IMR-90 (cell line): ENCODE results near the gene SLC30A7. TPM values are rescaled to one million over a fixed set of nuclear protein-coding genes. Genes with fewer than 3 reads are reported as not detected.

Experiments
- ATAC-seq: fragments of 200-7000 bp; cut with Tn5 transposase; 2 replicates; pipeline ENCODE4 v1.9.1; 2020; ENCODE audit warnings: low read depth, mild to moderate bottlenecking, moderate library complexity
- BruUV-seq: library from RNA; stranded (reverse); fragments of 400-500 nt; replicated peaks from 2 replicates; lab custom pipeline; 2021; lab: Mats Ljungman, UMichigan
- CTCF ChIA-PET: fragments of 300-600 bp; formaldehyde crosslinking; extraction: SDS; loops from one replicate; lab custom pipeline; 2021; ENCODE audit warnings: antibody characterized with exemption; lab: Yijun Ruan, JAX
- POLR2A ChIA-PET: fragments of 300-600 bp; sonication (Branson Sonifier 250); formaldehyde crosslinking; loops from one replicate; lab custom pipeline; 2022; ENCODE audit warnings: antibody characterized with exemption; ENCODE audit not compliant: unreplicated experiment; lab: Charles Lee
- DNase-seq: peaks from one replicate; pipeline ENCODE4 v3.0.0; 2013
- H2AFZ ChIP-seq: replicated peaks from 2 replicates; pipeline ENCODE3; 2013; ENCODE audit warnings: low read length, mild to moderate bottlenecking; ENCODE audit not compliant: poor library complexity
- H2AK5ac ChIP-seq: 2 replicates; pipeline ENCODE4 v1.6.1; 2013; ENCODE audit warnings: low read depth, low read length, inconsistent platforms
- H2AK9ac ChIP-seq: replicated peaks from 2 replicates; pipeline ENCODE3; 2013; ENCODE audit warnings: mild to moderate bottlenecking, low read depth, low read length, moderate library complexity; ENCODE audit not compliant: poor library complexity
- H2BK120ac ChIP-seq: 2 replicates; pipeline ENCODE4 v1.6.1; 2013; ENCODE audit warnings: low read depth, low read length, inconsistent platforms
- H2BK15ac ChIP-seq: 3 replicates; pipeline ENCODE4 v1.6.1; 2013; ENCODE audit warnings: low read depth, low read length, inconsistent platforms
- H2BK20ac ChIP-seq: 2 replicates; pipeline ENCODE4 v1.6.1; 2013; ENCODE audit warnings: low read depth, mild to moderate bottlenecking, inconsistent platforms, low read length, moderate library complexity
- H2BK5ac ChIP-seq: 2 replicates; pipeline ENCODE4 v1.6.1; 2013; ENCODE audit warnings: mild to moderate bottlenecking, low read depth, low read length, inconsistent platforms; ENCODE audit not compliant: poor library complexity, severe bottlenecking
- H3K14ac ChIP-seq: replicated peaks from 2 replicates; pipeline ENCODE4 v1.6.1; 2013; ENCODE audit warnings: low read depth, low read length, inconsistent platforms
- H3K18ac ChIP-seq: 2 replicates; pipeline ENCODE4 v1.6.1; 2013; ENCODE audit warnings: low read depth, low read length, control low read depth
- H3K23ac ChIP-seq: 2 replicates; pipeline ENCODE4 v1.6.1; 2013; ENCODE audit warnings: low read depth, low read length, inconsistent platforms
- H3K27ac ChIP-seq: 2 replicates; pipeline ENCODE4 v1.5.1; 2013; ENCODE audit warnings: mild to moderate bottlenecking, control low read depth, low read length; ENCODE audit not compliant: insufficient read depth
- H3K27me3 ChIP-seq: 2 replicates; pipeline ENCODE4 v1.6.1; 2013; ENCODE audit warnings: low read length; ENCODE audit not compliant: control insufficient read depth, insufficient read depth
- H3K36me3 ChIP-seq: 2 replicates; pipeline ENCODE4 v1.6.1; 2013; ENCODE audit warnings: low read length, mixed read lengths; ENCODE audit not compliant: control insufficient read depth, insufficient read depth
- H3K4ac ChIP-seq: 2 replicates; pipeline ENCODE4 v1.6.1; 2013; ENCODE audit warnings: low read depth, low read length, inconsistent platforms
- H3K4me1 ChIP-seq: 2 replicates; pipeline ENCODE4 v1.6.1; 2013; ENCODE audit warnings: low read length, mixed read lengths; ENCODE audit not compliant: control insufficient read depth, insufficient read depth
- H3K4me2 ChIP-seq: 2 replicates; pipeline ENCODE4 v1.6.1; 2013; ENCODE audit warnings: low read depth, mild to moderate bottlenecking, control low read depth, low read length, moderate library complexity
- H3K4me3 ChIP-seq: 2 replicates; pipeline ENCODE4 v1.5.1; 2013; ENCODE audit warnings: low read depth, mild to moderate bottlenecking, control low read depth, low read length, moderate library complexity; ENCODE audit not compliant: insufficient read depth
- H3K56ac ChIP-seq: 2 replicates; pipeline ENCODE4 v1.6.1; 2013; ENCODE audit warnings: low read length, inconsistent platforms; ENCODE audit not compliant: insufficient read depth; ENCODE audit errors: extremely low read depth
- H3K79me1 ChIP-seq, 2 experiments: 2 replicates each; pipeline ENCODE4 v1.6.1; 2013; ENCODE audit warnings: low read length in 2 of 2, inconsistent platforms in 1 of 2, low read depth in 1 of 2
- H3K9ac ChIP-seq: 2 replicates; pipeline ENCODE4 v1.6.1; 2013; ENCODE audit warnings: low read depth, low read length, control low read depth
- H3K9me1 ChIP-seq: 2 replicates; pipeline ENCODE4 v1.6.1; 2013; ENCODE audit warnings: low read length, inconsistent platforms; ENCODE audit not compliant: insufficient read depth
- H3K9me3 ChIP-seq: 2 replicates; pipeline ENCODE4 v1.6.1; 2013; ENCODE audit warnings: low read length; ENCODE audit not compliant: control insufficient read depth, insufficient read depth
- H4K20me1 ChIP-seq: 2 replicates; pipeline ENCODE4 v1.6.1; 2013; ENCODE audit warnings: low read length, inconsistent platforms; ENCODE audit not compliant: insufficient read depth
- H4K5ac ChIP-seq: 2 replicates; pipeline ENCODE4 v1.6.1; 2013; ENCODE audit warnings: mild to moderate bottlenecking, low read depth, low read length, control low read depth
- H4K8ac ChIP-seq, 2 experiments: 2 replicates each; pipeline ENCODE4 v1.6.1; 2013; ENCODE audit warnings: low read depth in 2 of 2, low read length in 2 of 2, control low read depth in 1 of 2, inconsistent platforms in 1 of 2
- H4K91ac ChIP-seq: 2 replicates; pipeline ENCODE4 v1.6.1; 2013; ENCODE audit warnings: low read depth, low read length, inconsistent platforms; ENCODE audit not compliant: insufficient read depth
- ELK1 ChIP-seq: fragments of 150-350 bp; IDR thresholded peaks from 2 replicates; pipeline ENCODE4 v1.6.1; 2016; ENCODE audit warnings: low read depth, mild to moderate bottlenecking, low read length, moderate library complexity, borderline replicate concordance
- WGBS, 2 experiments: methylation state at CpG; one replicate each; pipeline versions ENCODE4 v1.1.5 to v1.1.7; 2013; ENCODE audit warnings: missing lambda C conversion rate in 2 of 2; ENCODE audit not compliant: insufficient read length in 1 of 2; ENCODE audit errors: extremely low coverage in 2 of 2; 5-methylcytosine and 5-hydroxymethylcytosine counted together
- dilution Hi-C: fragments of 300-500 bp; cut with HindIII; formaldehyde crosslinking; loops from one replicate; pipeline ENCODE4 v1.14.3; 2018; ENCODE audit warnings: low sequenced_read_pairs; ENCODE audit not compliant: unreplicated experiment
- in situ Hi-C: fragments of 300-500 bp; cut with MboI; formaldehyde crosslinking; loops from 3 replicates; pipeline ENCODE4 v1.14.3; 2019; ENCODE audit warnings: low sequenced_read_pairs, inconsistent platforms, mixed read lengths
- intact Hi-C: fragments of 100-400 bp; cut with micrococcal nuclease; formaldehyde crosslinking; loops from 2 replicates; pipeline ENCODE4 v1.10.0; 2022
- polyA plus RNA-seq, 3 experiments: library from polyadenylated mRNA; depleted of rRNA; stranded (reverse); fragments of >200 nt; gene quantifications; 2 replicates each; pipeline ENCODE4 v1.2.3, GENCODE V29; 2012; ENCODE audit warnings: low replicate concordance in 1 of 3
- total RNA-seq: library from RNA; depleted of rRNA; stranded (reverse); fragments of >200 nt; gene quantifications from 2 replicates; pipeline ENCODE4 v1.2.3, GENCODE V29; 2012

SLC30A7 gene
- total and polyA plus RNA-seq, 2 of the 4 experiments (the other 2 are of a cell fraction), result 8.4 to 60.2 TPM

GRCh38 chr1:100969327-100969726, 73.4 kb downstream of the SLC30A7 start:
- Histone ChIP-seq H2AK9ac (no peak overlapping the region), H3K9me1 (no peaks in the 10 kb centered on the region), H2AFZ (no peak overlapping the region), H3K4me1 (no peaks in the 10 kb centered on the region), H2BK120ac (no peak overlapping the region), H3K23ac (no peak overlapping the region), H3K4me2 (no peak overlapping the region), H3K27ac (no peak overlapping the region), H3K18ac (no peak overlapping the region), H4K91ac (no peak overlapping the region), H3K79me1 (peaks cover 3 to 6% of the 10 kb centered on the region in 2 experiments; a peak in 1 of 4 replicates), H4K8ac (no peak overlapping the region), H3K4me3 (no peak overlapping the region), H4K5ac (no peak overlapping the region), H3K27me3 (no peaks in the 10 kb centered on the region), H3K36me3 (peaks cover 10% of the 10 kb centered on the region), H3K14ac (no peak overlapping the region), H2BK5ac (no peak overlapping the region), H2BK15ac (no peak overlapping the region), H2AK5ac (no peak overlapping the region), H3K4ac (no peak overlapping the region), H3K56ac (no peak overlapping the region), H3K9ac (no peak overlapping the region), H2BK20ac (no peak overlapping the region), H3K9me3 (no peaks in the 10 kb centered on the region), H4K20me1 (no peaks in the 10 kb centered on the region)
- no TSS peak for BruUV-seq
- ChIA-PET CTCF (no interaction called here), POLR2A (no interaction called here)
- in situ Hi-C loops, result no loop called here
- dilution Hi-C loops, result no loop called here
- TF ChIP-seq ELK1, result no peak
- DNase-seq, result no peak
- 33% methylated on average over 1 of the region's 2 CpGs; no CpG with 5 or more reads in 1 of the 2 experiments for WGBS, 2 experiments
- no peak for ATAC-seq
- intact Hi-C loops, result no loop called here
